Spleen (tissue), 11 donors: Measurements from ENCODE around the gene GBP2. TPM values are rescaled to one million over a fixed set of nuclear protein-coding genes. Genes with fewer than 3 reads are reported as not detected.
"Not testable (repeated sequence)": the region's sequence is repeated elsewhere in the genome, so short reads cannot be mapped to it uniquely, and the experiment has no call there.

Experiments
- DNase-seq: peaks from one replicate; pipeline ENCODE4 v3.0.0-alpha.2; 2020
- H3K27ac ChIP-seq, 8 donors: fragments of 200-600 bp; sonication (generic) in 7 of 8; 1 replicate in 4 of 8; 2 replicates in 4 of 8; pipeline versions ENCODE4 v1.5.0 to v1.8.0; 2016 to 2021; ENCODE audit warnings: inconsistent platforms in 4 of 8, mild to moderate bottlenecking in 4 of 8, moderate library complexity in 1 of 8
- H3K27me3 ChIP-seq, 7 donors: fragments of 200-600 bp; sonication (generic) in 6 of 7; replicated peaks in 1 of 7; 1 replicate in 4 of 7; 2 replicates in 3 of 7; pipeline versions ENCODE4 v1.5.0 to v1.8.0; 2016 to 2021; ENCODE audit warnings: inconsistent platforms in 3 of 7, mild to moderate bottlenecking in 1 of 7
- H3K36me3 ChIP-seq, 6 donors: fragments of 200-600 bp; sonication (generic) in 5 of 6; 1 replicate in 4 of 6; 2 replicates in 2 of 6; pipeline versions ENCODE4 v1.5.0 to v1.8.0; 2016 to 2021; ENCODE audit warnings: inconsistent platforms in 2 of 6
- H3K4me1 ChIP-seq, 6 donors: fragments of 200-600 bp; sonication (generic) in 5 of 6; 1 replicate in 3 of 6; 2 replicates in 3 of 6; pipeline versions ENCODE4 v1.5.0 to v1.8.0; 2016 to 2021; ENCODE audit warnings: inconsistent platforms in 3 of 6
- H3K4me3 ChIP-seq, 8 donors: fragments of 200-600 bp; sonication (generic) in 7 of 8; 1 replicate in 4 of 8; 2 replicates in 4 of 8; pipeline versions ENCODE4 v1.5.0 to v1.8.0; 2016 to 2021; ENCODE audit warnings: inconsistent platforms in 4 of 8, mild to moderate bottlenecking in 4 of 8, moderate library complexity in 2 of 8
- H3K9me3 ChIP-seq, 8 donors: fragments of 200-600 bp; sonication (generic) in 7 of 8; 1 replicate in 4 of 8; 2 replicates in 4 of 8; pipeline versions ENCODE4 v1.5.0 to v1.8.0; 2016 to 2021; ENCODE audit warnings: inconsistent platforms in 4 of 8
- CTCF ChIP-seq, 11 experiments: fragments of 200-600 bp in 7 of 11; fragments of 450-650 bp in 4 of 11; sonication (generic) in 4 of 11; IDR thresholded peaks in 8 of 11; conservative IDR thresholded peaks in 3 of 11; 1 replicate in 7 of 11; 2 replicates in 4 of 11; pipeline versions ENCODE4 v1.4.0 to v1.8.0; 2016 to 2021; ENCODE audit warnings: antibody characterized with exemption in 11 of 11, inconsistent platforms in 4 of 11, mild to moderate bottlenecking in 1 of 11
- POLR2A ChIP-seq, 3 donors: fragments of 450-650 bp; IDR thresholded peaks; one replicate each; pipeline ENCODE4 v1.5.1; 2017; ENCODE audit warnings: antibody characterized with exemption in 3 of 3, mild to moderate bottlenecking in 1 of 3
- POLR2AphosphoS5 ChIP-seq, 3 donors: sonication (generic); formaldehyde crosslinking; IDR thresholded peaks; one replicate each; pipeline ENCODE4 v1.5.1; 2017; ENCODE audit warnings: antibody characterized with exemption in 3 of 3
- WGBS, 5 donors: extraction: QIAGEN DNeasy Blood & Tissue Kit in 3 of 5; methylation state at CpG; one replicate each; pipeline versions ENCODE4 v1.1.5 to v1.1.7; 2013 to 2018; 5-methylcytosine and 5-hydroxymethylcytosine counted together
- intact Hi-C: fragments of 100-400 bp; cut with DNase I; formaldehyde crosslinking; loops from one replicate; pipeline ENCODE4 v1.15.0; 2023; ENCODE audit warnings: low total_unique reads
- polyA plus RNA-seq, 3 donors: library from polyadenylated mRNA; stranded (reverse); fragments of 200-250 nt; gene quantifications; one replicate each; pipeline ENCODE4 v1.2.1, GENCODE V29; 2013
- total RNA-seq, 7 donors: library from RNA; depleted of rRNA in 3 of 7; stranded (reverse); fragments of >200 nt in 3 of 7; fragmentation: NEBNext Ultra II Directional in 4 of 7; extraction: Animal tissue kit (Norgen Biotek cat#: 25700) in 4 of 7; gene quantifications; one replicate each; pipeline versions ENCODE4 v1.1.0 to v1.2.1, GENCODE V29; 2016 to 2021
- donor health status: healthy with polysubstance abuse.
- donor health status: DM: no; HTN: no; CAD: no; lungs with moderate emphysema.
- donor health status: DM: no; HTN: no; CAD: no.
- donor health status: Bipolar disorder and iron deficiency.
- donor health status: healthy.
- donor health status: DM: no; HTN: no; CAD: no.
- donor health status: DM: yes; HTN: yes; CAD: no.

Gene GBP2
- total and polyA plus RNA-seq, 10 donors = 62.1 to 109 (median 79.6) TPM

DNA sequence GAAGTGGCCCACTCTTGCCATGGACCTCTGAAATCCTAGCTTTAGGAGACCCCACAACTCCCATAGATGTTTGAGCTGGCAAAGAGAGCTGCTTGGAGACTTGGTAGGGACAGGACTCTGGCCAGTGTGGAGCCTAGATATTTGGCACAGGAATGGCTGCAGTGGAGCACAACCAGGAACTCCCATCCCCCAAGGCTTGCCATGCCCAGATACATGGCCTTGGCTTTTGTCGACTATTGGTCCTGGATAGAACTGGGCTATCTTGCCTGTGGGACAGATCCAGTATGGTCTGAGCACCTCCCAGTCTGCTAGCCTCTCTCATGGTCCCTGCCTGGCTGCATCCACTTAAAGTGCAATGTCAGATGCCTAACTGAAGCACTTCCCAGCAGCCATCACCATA, 7.8 kb upstream of the GBP2 start:
- no peak for DNase-seq
- no peak overlapping the region for H3K27ac ChIP-seq
- intact Hi-C loops = no loop called here
- H3K36me3 ChIP-seq = no peaks in the 10 kb centered on the region
- TF ChIP-seq CTCF (IDR thresholded peaks at IDR 0.05 in 8 of 11, conservative IDR thresholded peaks at IDR 0.05 in 3 of 11) (no peak), POLR2AphosphoS5 (IDR thresholded peaks at IDR 0.05) (no peak), POLR2A (IDR thresholded peaks at IDR 0.05) (no peak)
- H3K4me1 ChIP-seq = peaks cover 7 to 21% (median 18%) of the 10 kb centered on the region in 6 donors
- H3K27me3 ChIP-seq = no peaks in the 10 kb centered on the region
- H3K4me3 ChIP-seq = no peak overlapping the region
- peaks cover 0 to 8% (median 2%) of the 10 kb centered on the region in 8 donors for H3K9me3 ChIP-seq
- whole genome bisulfite sequencing, 5 donors = 78 to 100% (median 86%) methylated on average over 1 of the region's 1 CpG

DNA sequence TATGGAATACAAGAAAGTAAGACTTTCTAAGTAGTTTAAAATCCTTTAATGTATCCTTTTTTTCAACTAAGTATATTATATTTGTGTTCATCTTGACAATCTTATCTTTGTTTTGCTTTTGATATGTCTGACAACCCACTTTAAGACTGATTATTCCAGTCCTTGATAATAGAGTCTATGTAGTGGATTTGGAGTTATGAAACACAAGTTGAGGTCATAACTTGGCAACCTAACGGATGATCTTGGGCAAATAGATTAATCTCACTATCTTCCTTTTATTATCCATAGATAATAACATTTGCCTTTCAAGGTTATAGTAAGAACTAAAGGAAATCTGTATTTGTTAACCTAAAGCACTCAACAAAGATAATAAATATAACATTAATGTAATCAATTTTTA, 4.8 kb upstream of the GBP2 start:
- H3K9me3 ChIP-seq = peaks cover 0 to 3% (median 0%) of the 10 kb centered on the region in 8 donors
- H3K27me3 ChIP-seq = no peaks in the 10 kb centered on the region
- H3K4me1 ChIP-seq = peaks cover 11 to 48% (median 35%) of the 10 kb centered on the region in 6 donors
- 40 to 66% (median 62%) methylated on average over 1 of the region's 1 CpG for WGBS, 5 donors
- DNase-seq = no peak
- no peak overlapping the region for H3K4me3 ChIP-seq
- H3K27ac ChIP-seq = peak overlapping the region in 7 of 8 donors; percentile 76 to 93 (median 89)
- no peaks in the 10 kb centered on the region for H3K36me3 ChIP-seq
- TF ChIP-seq CTCF (IDR thresholded peaks at IDR 0.05 in 8 of 11, conservative IDR thresholded peaks at IDR 0.05 in 3 of 11) (no peak), POLR2A (IDR thresholded peaks at IDR 0.05) (no peak), POLR2AphosphoS5 (IDR thresholded peaks at IDR 0.05) (no peak)
- intact Hi-C loops = no loop called here

GRCh38 chr1:89129911-89130310, 4.0 kb upstream of the GBP2 start:
- Histone ChIP-seq H3K4me3 (no peak overlapping the region), H3K36me3 (no peaks in the 10 kb centered on the region), H3K4me1 (peaks cover 11 to 56% (median 37%) of the 10 kb centered on the region in 6 donors), H3K27me3 (no peaks in the 10 kb centered on the region), H3K27ac (peak overlapping the region; percentile 70 to 93 (median 89)), H3K9me3 (peaks cover 0 to 3% (median 0%) of the 10 kb centered on the region in 8 donors)
- no peak for DNase-seq
- intact Hi-C loops = no loop called here
- WGBS, 5 donors = 50 to 61% (median 55%) methylated on average over 4 of the region's 4 CpGs
- TF ChIP-seq CTCF (IDR thresholded peaks at IDR 0.05 in 8 of 11, conservative IDR thresholded peaks at IDR 0.05 in 3 of 11) = no peak
- TF ChIP-seq POLR2A (IDR thresholded peaks at IDR 0.05) = no peak
- no peak for TF ChIP-seq POLR2AphosphoS5 (IDR thresholded peaks at IDR 0.05)

DNA sequence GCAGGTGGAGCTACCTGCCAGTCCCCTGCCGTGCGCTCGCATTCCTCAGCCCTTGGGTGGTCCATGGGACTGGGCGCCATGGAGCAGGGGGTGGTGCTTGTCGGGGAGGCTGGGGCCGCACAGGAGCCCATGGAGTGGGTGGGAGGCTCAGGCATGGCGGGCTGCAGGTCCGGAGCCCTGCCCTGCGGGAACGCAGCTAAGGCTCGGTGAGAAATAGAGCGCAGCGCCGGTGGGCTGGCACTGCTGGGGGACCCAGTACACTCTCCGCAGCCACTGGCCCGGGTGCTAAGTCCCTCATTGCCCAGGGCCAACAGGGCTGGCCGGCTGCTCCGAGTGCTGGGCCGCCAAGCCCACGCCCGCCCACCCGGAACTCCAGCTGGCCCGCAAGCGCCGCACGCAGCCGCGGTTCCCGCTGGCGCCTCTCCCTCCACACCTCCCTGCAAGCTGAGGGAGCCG, 2.1 kb upstream of the GBP2 start:
- peak; percentile 85 for DNase-seq
- H3K4me3 ChIP-seq = peak overlapping the region in 1 of 8 donors; percentile 71
- H3K27me3 ChIP-seq, intact Hi-C loops, H3K36me3 ChIP-seq, H3K9me3 ChIP-seq: not testable (repeated sequence)
- H3K27ac ChIP-seq = peak overlapping the region; percentile 17 to 93 (median 84)
- 97 to 100% (median 98%) methylated on average over 15 to 31 of the region's 31 CpGs for WGBS, 5 donors
- H3K4me1 ChIP-seq = peaks cover 18 to 75% (median 56%) of the 10 kb centered on the region in 6 donors
